A673 (cell line): ENCODE measurements around the gene SCG5.

ENCODE experiments used
- EZH2 ChIP-seq: fragments of 200-600 bp; sonication (generic); IDR thresholded peaks from 2 replicates; pipeline ENCODE4 v1.6.1; 2017; ENCODE audit warnings: borderline replicate concordance, low read depth, mild to moderate bottlenecking, mixed read lengths, antibody characterized with exemption, low read length; ENCODE audit not compliant: poor library complexity, severe bottlenecking
- TF ChIP-seq, protein P1 (sequence below): fragments of 300-800, 200-600 bp; sonication (generic); conservative IDR thresholded peaks from 2 replicates; pipeline ENCODE4 v1.5.1; 2017; ENCODE audit warnings: low read depth, mild to moderate bottlenecking, antibody characterized with exemption, low read length, moderate library complexity, mixed read lengths

- TF ChIP-seq, protein P1, sequence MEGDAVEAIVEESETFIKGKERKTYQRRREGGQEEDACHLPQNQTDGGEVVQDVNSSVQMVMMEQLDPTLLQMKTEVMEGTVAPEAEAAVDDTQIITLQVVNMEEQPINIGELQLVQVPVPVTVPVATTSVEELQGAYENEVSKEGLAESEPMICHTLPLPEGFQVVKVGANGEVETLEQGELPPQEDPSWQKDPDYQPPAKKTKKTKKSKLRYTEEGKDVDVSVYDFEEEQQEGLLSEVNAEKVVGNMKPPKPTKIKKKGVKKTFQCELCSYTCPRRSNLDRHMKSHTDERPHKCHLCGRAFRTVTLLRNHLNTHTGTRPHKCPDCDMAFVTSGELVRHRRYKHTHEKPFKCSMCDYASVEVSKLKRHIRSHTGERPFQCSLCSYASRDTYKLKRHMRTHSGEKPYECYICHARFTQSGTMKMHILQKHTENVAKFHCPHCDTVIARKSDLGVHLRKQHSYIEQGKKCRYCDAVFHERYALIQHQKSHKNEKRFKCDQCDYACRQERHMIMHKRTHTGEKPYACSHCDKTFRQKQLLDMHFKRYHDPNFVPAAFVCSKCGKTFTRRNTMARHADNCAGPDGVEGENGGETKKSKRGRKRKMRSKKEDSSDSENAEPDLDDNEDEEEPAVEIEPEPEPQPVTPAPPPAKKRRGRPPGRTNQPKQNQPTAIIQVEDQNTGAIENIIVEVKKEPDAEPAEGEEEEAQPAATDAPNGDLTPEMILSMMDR, result no peak
- TF ChIP-seq EZH2, result no peak
Measured at GRCh38 chr15:32646291-32646690, 4.8 kb downstream of the SCG5 start.
